NCI-H1105 treated with DMSO at 0.1 percent for 48 hours (cell line): ENCODE measurements around the gene NUMA1.

Experiments used
- DNase-seq: peaks from one replicate; lab custom pipeline; 2025; lab: John Stamatoyannopoulos, UW

NUMA1 gene

DNA sequence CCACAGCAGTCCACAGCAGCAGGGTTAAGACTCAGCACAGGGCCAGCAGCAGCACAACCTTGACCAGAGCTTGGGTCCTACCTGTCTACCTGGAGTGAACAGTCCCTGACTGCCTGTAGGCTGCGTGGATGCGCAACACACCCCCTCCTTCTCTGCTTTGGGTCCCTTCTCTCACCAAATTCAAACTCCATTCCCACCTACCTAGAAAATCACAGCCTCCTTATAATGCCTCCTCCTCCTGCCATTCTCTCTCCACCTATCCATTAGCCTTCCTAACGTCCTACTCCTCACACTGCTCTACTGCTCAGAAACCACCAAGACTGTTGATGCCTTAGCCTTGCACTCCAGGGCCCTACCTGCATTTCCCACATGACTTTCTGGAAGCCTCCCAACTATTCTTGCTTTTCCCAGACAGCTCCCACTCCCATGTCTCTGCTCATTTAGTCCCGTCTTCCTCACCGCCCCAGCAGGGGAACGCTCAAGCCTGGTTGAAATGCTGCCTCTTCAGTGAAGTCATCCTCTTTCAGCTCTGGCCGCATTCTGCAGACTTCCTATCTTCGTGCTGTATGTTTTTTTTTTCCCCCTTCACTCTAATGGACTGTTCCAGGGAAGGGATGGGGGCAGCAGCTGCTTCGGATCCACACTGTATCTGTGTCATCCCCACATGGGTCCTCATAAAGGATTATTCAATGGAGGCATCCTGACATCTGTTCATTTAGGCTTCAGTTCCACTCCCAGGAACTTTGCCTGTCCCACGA, 78.3 kb downstream of the NUMA1 start:
- no peak for DNase-seq

DNA sequence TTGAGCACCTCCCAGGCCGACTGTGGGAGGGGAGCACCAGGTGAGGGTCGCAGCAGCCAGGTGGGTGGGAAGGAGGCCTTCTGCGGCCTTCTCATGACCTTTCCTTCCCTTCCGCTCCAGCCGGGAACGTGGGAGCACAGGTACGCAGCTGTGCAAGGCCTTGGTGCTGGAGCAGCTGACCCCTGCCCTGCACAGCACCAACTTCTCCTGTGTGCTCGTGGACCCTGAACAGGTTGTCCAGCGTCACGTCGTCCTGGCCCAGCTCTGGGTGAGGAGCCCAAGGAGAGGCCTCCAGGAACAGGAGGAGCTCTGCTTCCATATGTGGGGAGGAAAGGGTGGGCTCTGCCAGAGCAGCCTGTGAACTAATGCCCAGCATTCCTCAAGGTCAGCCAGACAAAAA, 79.1 kb downstream of the NUMA1 start:
- DNase-seq: no peak

DNA sequence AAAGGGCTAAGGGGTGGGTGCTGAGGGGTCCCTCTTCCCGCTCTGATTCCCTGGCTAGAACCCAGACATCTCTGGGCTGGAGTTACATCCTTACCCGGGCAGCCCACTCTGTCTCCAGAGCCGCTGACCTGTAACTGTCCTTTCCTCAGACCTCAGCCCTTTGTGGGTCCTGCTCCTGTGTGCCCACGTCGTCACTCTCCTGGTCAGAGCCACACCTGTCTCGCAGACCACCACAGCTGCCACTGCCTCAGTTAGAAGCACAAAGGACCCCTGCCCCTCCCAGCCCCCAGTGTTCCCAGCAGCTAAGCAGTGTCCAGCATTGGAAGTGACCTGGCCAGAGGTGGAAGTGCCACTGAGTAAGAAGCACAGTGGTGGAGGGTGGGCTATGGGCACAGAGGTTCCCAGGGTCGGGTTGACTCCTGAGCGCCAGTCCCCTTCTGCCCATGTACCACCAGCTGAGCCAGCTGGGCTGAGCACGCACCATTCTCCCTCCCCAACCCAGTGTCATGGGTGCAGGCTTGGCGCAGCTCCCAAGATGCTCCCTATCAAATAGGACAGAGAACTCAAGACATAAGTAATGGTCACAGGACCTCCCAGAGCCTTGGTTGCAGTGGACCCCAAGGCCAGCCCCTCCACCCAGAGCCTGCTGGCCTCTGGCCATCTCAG, 80.0 kb downstream of the NUMA1 start:
- no peak for DNase-seq

DNA sequence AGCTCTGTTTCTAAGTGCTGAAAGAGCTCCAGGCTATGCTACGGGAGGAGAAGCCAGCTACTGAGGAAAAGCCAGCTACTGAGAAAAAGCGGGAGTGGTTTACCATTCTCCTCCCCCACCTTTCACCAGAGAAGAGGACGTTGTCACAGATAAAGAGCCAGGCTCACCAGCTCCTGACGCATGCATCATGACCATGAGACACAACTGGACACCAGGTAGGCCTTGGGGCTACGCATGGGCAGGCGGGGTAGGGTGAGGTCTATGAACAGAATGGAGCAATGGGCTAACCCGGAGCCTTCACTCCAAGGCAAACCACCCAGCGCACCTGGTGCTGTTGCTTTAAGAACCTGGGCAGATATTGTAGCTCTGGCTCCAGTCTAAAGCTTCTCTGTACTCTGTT, 80.5 kb downstream of the NUMA1 start:
- no peak for DNase-seq

DNA sequence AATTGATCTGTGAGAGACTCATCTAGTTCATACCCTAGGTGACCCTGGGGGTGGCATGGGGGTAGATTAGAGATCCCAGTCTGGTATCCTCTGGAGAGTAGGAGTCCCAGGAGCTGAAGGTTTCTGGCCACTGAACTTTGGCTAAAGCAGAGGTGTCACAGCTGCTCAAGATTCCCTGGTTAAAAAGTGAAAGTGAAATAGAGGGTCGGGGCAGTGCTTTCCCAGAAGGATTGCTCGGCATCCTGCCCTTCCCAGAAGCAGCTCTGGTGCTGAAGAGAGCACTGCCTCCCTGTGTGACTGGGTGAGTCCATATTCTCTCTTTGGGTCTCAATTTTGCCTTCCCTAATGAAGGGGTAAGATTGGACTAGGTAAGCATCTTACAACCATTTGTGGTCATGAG, 81.0 kb downstream of the NUMA1 start:
- no peak for DNase-seq

DNA sequence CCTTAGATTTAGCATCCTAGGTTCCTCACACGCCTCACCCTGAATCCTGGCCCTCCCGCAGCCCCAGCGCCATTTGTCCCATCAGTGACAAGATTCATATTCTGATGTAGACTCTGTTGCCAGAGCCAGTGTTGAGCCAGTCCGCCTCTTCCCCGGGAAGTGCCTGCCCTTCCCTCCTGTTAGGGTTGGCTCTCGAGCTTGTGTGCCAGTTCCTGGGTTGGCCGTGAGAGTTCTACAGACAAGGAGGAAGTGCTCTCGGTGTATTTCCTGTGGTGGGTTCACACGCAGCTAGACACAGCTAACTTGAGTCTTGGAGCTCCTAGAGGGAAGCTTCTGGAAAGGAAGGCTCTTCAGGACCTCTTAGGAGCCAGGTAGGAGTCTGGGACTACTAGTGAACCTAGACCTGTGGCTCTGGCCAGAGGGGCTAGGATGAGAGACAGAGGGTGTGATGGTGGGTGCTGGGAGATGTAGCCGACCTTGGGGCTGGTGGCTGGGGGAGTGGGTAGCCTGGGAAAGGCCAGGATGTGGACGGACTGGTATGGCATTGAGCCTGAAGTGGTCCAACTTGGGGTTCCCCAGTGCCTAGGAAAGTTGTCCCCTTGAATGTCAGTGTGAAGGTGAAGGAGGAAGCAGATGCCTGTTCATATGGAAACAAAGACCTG, 81.6 kb downstream of the NUMA1 start, which contains the start of gene IL18BP:
IL18BP (plus strand) TSS at position 261 of the 662 bp plus-strand sequence. CDS start 1,076 bp downstream, outside the sequence.
- no peak for DNase-seq

DNA sequence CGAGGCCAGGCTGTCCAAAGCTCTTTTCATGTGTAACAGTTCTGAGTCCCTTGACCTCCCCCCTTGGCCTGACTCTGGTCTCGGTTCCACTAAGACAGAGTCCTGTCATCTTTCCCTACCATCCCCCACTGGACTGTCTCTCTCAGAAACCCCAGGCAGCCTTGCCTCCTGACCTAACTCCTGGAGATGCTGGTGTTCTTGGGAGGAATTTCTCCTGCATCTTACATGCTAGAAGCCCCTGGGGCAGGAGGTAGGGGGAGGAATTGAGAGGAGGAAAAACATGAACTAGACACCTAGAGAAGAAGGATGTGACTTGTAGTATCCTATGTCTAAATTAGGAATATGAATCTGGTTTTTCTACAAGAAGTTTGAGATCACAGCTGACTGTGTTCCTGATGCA, 82.3 kb downstream of the NUMA1 start:
- DNase-seq: no peak

DNA sequence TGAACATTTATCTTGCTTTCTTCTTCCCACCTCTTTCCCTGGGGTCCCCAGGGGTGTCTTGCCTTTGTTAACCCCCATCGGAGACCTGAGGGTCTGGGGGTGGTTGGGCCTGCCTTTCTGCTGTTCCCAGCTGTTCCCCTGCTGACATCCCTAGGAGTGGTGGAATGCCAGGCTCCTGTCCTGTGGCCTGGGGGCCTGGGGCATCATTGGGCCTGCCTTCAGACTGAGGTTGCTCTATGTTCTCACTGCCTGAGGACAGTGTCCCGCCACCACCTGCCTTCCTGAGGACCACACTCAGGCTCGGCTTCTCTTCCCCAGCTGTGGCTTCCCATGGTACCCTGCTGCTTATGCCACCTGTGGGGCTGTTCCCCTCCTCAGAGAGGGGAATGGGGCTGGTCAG, 82.7 kb downstream of the NUMA1 start:
- no peak for DNase-seq

DNA sequence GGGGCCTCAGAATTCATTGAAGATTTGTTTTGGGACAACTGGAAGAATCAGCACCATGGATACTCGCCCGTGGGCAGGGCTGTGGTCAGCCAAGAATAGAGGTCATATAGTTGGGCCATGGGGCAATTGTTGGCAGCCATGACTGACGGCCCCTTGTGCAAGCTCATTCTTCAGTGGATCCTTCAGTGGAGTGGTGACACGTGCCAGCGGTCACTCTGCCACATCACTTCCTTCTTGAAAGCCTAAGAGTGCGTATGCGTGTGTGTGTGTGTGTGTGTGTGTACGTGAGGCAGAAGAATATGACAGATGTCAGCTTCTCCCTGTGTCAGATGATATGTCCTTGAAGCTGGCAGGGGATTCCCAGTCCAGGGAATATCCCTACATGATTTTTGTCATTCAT, 83.4 kb downstream of the NUMA1 start:
- DNase-seq: no peak

DNA sequence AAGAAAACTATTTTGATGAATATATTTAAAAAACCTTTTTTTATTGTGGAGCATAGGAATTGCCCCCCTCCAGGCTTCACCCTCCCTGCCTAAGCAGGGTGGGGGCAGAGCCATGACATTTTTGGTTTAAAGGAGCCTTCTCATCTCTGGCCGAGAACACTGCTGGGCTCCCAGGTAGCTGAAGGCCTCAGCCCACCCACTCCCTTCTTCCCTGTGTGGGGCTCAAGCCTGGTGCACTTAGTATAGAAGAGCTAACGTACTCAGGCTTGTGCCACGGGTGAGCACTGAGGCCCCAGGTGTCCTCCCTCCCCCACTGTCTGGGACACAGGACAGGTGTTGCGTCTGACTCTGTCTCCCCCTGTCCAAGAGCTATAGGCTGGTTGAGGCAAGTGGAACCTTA, 83.8 kb downstream of the NUMA1 start:
- no peak for DNase-seq

DNA sequence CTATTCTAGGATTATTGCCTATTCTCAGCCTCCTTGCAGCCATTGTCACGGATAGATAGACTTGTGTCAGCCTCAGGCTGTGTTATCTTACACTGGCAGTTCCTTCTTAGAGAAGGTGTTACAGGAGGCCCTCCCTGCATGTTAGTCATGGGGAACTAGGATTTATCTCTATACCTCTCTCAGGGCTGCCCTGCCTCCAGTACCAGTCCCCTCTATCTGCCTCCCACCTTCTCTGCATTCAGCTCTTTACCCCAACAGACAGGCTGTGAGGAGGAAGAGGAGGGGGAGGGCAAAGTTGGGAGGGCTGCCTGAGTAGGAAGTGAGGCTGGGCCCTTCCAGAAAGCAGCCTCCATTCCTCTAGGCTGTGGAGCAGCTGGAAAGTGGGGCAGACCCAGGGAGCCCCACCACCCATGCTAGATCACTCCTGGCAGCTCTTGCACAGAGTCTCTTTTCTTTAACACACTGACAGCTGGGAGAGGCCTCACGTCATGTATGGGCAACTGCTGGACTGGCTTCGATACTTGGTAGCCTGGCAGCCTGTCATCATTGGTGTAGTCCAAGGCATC, 84.5 kb downstream of the NUMA1 start:
- no peak for DNase-seq

DNA sequence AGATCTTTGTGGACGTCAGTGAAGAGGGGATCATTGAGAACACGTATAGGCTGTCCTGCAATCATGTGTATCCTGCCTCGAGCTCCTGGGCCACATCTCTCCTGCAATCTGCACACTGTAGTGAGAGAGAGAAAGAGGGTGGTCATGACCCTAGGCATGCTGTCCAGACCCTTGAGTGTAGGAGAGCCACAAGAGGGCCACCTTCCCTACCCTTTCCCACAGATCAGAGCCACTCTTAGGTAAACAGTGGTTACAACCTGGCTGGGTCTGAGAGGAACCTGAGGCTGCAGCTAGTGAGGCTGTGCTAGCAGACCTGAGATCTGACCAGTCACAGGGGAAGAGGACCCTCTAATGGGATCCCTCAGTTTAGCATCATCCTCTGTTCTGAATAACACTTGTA, 85.6 kb downstream of the NUMA1 start:
- DNase-seq: no peak

DNA sequence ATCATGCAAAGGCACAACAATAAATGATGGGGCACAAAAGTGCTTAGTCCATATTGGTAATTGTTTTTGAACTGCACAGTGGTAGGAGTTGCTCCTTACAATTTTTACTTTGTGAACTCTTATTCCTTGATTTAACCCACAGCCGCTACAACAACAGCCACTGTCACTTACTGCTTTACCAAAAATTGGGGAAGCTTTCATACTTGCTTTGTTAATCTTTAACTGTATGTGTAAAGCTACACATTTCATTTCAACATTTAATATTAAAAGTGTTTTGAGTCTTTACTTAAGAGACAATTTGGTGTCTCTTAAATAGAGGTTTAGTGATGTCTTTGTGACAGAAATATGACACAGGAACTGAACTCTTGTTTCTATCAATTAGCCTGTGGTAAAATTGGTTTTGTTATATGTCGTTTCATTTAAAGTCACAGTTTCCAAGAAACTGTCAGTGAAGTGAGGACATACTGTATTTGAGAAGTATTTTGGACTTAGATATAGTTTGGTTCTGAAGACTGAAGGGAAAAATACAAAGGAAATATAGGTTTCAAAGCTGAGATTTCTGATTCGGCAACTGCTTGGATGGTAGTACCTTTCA, 88.1 kb downstream of the NUMA1 start:
- no peak for DNase-seq

DNA sequence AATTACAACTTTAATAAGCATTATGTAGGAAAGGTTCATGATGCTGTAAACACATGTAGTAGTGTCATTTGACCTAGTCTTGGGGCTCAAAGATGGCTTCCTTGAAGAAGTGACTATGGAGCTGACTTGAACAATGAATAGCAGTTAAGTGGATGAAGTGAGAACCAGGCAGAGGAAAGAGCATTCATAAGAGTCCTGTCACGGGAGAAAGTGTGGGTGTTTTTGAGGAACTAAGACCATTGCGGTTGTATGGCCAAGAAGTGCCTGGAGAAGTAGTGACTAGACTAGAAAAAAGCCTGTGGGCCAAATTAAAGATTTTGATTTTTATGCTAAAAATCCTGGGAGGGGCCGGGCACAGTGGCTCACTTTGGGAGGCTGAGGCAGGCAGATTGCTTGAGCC, 88.8 kb downstream of the NUMA1 start:
- no peak for DNase-seq

DNA sequence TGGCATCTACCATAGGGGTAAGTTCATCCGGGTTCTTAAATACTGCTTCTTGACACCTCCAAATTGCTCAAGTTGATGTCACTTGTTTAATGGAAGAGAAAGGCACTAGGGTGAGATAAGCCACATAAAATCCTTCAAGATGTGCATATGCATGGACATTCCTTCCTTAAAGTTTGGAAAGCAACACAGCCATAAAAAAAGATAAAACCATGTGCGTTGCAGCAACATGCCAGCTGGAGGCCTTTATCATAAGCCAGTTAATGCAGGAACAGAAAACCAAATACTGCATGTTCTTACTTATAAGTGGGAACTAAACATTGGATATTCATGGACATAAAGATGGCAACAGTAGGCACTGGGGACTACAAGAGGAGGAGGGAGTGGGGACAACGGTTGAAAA, 89.6 kb downstream of the NUMA1 start:
- no peak for DNase-seq

DNA sequence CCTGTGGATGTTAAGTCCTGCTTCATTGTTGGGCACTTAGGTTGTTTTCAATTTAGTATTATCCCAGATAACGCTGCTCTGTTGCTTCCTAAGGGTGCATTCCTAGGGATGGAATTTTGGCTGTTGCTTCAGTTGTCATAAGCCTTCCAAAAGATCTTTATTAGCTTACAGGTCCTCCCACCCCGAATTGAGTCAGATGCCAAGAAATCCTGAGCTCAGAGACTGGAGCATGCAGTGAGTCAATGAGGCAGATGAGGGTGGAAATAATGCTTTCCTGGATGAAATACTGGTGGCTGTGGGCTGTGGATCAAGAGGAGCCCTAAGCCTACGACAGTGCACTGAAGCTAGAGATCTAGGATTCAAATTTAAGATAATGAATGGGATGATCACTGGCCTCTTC, 92.3 kb downstream of the NUMA1 start:
- no peak for DNase-seq

DNA sequence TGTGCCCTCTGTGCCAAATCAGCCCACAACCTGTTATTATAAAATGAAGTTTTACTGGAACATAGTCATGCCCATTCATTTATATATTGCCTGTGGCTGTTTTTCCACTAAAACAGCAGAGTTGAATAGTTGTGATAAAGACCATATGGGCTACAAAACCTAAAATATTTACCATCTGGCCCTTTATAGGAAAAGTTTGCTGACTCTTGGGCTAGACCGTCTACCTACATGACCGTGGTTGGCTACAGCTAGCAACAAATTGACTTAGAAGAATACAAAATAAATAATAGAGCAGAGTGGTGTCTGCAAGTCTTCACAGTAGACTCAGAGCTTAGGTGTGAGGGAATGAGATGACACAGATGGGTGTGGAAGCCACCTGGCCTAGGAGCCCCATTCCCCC, 92.8 kb downstream of the NUMA1 start:
- DNase-seq: no peak

DNA sequence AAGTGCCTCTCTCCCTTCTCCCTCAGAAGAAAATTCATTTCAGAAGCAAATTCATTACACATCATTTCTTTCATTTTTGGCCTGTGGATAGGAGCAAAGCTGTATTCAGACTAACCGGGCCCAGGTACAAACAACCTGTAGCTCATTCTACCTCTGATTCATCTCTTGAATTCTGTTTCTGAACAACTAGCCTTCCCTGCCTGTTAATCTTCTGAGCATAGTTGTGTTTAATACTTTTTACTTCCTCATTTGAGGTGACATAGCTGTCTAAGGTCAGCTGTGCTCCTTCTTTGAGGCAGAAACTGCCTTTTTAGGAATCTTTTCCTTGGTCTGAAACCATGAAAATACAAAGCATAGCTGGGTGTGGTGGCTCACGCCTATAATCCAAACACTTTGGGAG, 94.2 kb downstream of the NUMA1 start:
- no peak for DNase-seq

DNA sequence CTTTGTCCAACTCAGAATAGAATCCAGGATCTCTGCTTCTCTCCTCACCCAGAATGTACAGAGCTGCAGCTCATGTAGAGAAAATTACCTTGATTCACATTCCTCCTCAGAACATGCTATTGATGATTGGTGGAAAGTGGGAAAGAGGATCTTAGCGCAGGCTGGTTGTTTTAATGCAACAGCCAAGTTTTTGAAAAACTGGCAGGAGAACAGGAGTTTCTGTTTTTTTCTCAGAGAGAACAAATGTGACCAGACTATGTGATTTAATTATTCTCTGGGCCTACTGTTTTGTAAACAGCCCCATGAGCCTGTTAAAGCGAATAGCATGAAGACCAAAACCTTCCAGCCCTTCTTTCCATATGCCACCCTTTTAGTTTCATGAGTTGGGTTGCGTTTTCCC, 100.7 kb downstream of the NUMA1 start:
- no peak for DNase-seq

DNA sequence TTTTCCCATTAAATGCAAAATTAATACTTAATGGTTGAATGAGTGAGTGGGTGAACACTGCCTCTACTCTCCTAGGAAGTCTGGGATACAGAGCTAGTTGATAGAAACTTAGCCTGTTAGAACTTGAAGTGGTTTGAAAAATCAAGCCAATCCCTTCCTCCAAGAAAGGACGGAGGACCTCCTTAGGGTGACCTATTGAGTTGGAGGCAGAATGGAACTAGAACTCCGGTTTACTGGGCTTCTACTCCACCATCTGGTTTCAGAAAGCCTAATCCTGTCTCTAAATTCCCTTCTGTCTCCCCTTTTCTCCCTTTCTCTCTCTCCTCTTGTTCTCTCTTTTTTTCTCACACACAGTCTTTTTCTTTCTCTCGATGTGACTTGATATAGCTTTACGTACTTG, 101.2 kb downstream of the NUMA1 start:
- DNase-seq: no peak

DNA sequence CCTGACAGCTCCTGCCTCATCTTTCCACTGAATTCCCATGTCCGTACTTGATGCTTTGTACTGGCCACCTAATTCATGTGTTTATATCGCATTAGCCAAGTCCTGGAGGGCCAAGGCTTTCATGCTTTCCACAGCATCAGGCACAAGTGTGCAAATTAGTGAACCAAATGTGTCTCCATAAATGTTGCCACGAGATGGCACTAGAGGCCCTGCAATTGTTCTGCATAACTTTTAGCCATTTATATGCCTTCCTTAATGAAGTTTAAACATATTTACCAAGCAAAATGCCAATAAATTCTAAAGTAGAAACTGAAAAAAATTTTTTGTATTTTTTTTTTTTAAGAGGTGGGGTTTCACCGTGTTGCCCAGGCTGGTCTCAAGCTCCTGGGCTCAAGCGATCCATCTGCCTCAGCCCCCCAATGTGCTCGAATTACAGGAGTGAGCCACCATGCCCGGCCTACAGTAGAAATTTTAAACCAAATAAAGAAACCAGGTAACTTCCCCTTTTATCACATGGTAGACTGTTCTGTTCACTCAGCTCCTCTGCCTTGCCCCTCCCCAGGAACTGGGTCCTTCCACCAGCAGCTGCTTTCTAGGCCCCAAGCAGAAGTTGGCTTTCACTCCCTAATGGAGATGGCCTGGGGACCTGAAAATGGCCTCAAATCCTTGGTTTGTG, 102.5 kb downstream of the NUMA1 start:
- DNase-seq: peak; percentile 12

DNA sequence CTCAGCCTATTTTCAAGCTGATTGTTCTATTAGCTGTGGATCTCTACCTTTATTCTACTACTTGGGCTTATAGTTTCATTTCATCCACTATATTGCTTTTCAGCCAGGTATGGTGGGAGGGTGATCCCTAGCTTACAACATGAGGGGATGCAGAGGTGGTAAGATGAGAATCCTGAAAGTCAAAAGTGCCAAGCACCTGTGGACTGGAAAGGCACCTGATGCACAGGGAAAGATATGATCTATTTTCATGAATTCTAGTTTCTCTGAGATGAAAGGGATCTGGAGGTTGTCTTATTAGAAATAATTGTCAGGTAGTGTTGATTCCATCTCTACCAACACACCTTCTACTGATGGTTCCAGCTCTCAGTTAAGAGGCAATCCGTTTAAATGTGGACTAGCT, 103.3 kb downstream of the NUMA1 start:
- no peak for DNase-seq
